ENCODE data around the gene TXK.

GRCh38 chr4:48027653-48028052, 106.4 kb downstream of the TXK start:
- TF ChIP-seq, protein P1, sequence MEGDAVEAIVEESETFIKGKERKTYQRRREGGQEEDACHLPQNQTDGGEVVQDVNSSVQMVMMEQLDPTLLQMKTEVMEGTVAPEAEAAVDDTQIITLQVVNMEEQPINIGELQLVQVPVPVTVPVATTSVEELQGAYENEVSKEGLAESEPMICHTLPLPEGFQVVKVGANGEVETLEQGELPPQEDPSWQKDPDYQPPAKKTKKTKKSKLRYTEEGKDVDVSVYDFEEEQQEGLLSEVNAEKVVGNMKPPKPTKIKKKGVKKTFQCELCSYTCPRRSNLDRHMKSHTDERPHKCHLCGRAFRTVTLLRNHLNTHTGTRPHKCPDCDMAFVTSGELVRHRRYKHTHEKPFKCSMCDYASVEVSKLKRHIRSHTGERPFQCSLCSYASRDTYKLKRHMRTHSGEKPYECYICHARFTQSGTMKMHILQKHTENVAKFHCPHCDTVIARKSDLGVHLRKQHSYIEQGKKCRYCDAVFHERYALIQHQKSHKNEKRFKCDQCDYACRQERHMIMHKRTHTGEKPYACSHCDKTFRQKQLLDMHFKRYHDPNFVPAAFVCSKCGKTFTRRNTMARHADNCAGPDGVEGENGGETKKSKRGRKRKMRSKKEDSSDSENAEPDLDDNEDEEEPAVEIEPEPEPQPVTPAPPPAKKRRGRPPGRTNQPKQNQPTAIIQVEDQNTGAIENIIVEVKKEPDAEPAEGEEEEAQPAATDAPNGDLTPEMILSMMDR (IDR thresholded peaks at IDR 0.05; ENCODE audit: insufficient read depth, low read length): no peak
- TF ChIP-seq REST (IDR thresholded peaks at IDR 0.05; ENCODE audit: insufficient replicate concordance, low read depth) (no peak), POLR2AphosphoS5 (IDR thresholded peaks at IDR 0.05; ENCODE audit: low read depth) (no peak)
